Putamen (tissue), 1 donor: Measurements from ENCODE around the gene TJP2.

Experiments used
- DNase-seq: peaks from one replicate; pipeline ENCODE4 v3.0.0-alpha.2; 2016; ENCODE audit warnings: low spot score

The TJP2 gene

DNA sequence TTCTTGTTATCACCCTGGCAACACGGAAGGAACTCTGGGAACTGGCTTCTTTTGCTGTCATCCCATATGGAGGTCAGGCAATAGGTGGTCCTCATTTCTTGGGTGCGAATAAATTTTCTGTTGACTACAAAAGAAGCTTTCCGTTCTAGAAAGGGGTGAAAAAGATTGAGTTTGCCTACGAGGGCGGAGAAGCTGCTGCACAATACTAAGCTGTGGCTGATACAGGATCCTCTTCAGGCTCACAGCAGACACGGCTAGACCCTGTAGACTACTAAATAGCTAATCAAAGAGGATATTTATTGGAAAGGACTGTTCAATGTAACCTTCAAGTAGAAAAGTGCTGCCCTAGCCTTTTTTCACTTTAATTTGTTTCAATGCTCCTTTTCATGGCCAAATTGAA lies 58.1 kb downstream of the TJP2 start:
- no peak for DNase-seq

- no peak for DNase-seq
Observed at GRCh38 chr9:69234683-69235082, 60.6 kb downstream of the TJP2 start.

GRCh38 chr9:69236188-69236587 lies 62.1 kb downstream of the TJP2 start:
- DNase-seq: no peak

- DNase-seq: peak; percentile 33
Observed at GRCh38 chr9:69237702-69238295, 63.7 kb downstream of the TJP2 start.

DNA sequence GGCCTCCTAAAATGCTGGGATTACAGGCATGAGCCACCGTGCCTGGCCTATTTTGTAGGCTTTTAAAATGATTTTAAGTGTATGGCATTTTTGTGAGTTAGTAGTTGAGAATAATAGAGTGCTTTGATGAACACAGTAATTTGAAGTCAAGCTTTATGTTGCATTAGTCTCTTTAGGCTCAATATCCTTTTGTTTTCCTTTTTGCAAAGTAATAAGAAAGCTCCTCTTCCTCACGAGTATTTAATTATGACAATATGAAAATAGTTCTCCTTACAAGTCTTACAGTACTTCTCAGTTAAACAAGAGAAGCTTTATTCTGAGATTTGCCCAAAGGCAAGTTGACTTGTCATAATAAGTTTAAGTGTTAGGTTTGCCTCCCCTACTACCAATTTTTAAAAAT lies 69.0 kb downstream of the TJP2 start:
- no peak for DNase-seq

DNA sequence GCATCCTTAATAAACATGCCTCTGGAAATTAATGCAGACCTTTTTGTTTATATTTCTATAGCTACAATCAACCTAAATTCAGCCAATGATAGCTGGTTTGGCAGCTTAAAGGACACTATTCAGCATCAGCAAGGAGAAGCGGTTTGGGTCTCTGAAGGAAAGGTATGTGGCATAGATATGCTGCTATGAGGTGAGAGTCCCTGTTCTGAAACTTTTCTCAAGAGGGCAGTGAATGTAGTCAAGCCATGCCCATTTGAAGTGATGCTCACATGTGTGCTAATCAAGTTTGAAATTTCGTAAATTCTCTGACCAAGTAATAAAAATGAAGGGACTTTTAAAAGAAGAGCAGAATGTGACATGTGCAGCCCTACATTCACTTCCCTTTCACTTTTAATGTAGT lies 72.6 kb downstream of the TJP2 start:
- DNase-seq: no peak

GRCh38 chr9:69248005-69248404 lies 73.9 kb downstream of the TJP2 start:
- DNase-seq: no peak

DNA sequence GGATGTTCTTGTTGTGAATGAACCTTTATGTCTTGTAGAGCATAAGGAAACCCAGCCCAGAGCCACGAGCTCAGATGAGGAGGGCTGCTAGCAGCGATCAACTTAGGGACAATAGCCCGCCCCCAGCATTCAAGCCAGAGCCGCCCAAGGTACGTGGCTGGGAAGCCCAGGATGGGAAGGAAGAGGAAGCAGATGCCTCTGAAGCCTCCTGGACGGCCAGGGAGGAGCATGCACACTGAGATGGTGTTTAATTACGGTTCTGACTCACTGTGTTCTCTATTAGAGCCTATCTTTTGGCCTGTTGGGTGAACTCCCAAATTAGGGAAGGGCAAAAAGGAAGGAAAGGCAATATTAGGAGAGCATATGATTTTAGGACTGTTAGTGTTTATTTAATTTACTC lies 75.3 kb downstream of the TJP2 start:
- no peak for DNase-seq

GRCh38 chr9:69250681-69251080 lies 76.6 kb downstream of the TJP2 start:
- DNase-seq: no peak

- DNase-seq: no peak
Observed at GRCh38 chr9:69252436-69252835, 78.4 kb downstream of the TJP2 start.

DNA sequence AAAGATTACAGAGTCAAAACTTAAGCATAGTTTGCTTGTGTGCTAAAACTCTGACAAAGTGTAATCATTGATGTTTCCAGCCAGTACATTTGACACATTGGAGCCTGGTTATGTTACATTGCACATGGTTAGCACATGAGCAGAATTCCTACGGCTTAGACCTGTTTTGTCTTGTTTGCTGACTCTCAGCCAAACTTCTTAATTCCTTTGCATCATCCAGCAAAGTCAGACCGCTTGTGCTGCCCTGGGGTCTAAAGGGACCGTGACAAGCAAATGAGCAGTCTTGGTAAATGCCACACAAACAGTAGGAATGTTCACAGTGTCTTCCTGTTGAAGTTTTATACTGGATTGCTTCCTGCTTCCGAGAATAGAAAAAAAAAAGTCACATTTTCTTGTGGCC lies 79.0 kb downstream of the TJP2 start:
- DNase-seq: no peak

DNA sequence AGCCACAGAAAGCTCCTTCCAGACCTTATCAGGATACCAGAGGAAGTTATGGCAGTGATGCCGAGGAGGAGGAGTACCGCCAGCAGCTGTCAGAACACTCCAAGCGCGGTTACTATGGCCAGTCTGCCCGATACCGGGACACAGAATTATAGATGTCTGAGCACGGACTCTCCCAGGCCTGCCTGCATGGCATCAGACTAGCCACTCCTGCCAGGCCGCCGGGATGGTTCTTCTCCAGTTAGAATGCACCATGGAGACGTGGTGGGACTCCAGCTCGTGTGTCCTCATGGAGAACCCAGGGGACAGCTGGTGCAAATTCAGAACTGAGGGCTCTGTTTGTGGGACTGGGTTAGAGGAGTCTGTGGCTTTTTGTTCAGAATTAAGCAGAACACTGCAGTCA lies 80.1 kb downstream of the TJP2 start:
- peak; percentile 62 for DNase-seq

GRCh38 chr9:69255591-69255990 lies 81.5 kb downstream of the TJP2 start:
- no peak for DNase-seq

DNA sequence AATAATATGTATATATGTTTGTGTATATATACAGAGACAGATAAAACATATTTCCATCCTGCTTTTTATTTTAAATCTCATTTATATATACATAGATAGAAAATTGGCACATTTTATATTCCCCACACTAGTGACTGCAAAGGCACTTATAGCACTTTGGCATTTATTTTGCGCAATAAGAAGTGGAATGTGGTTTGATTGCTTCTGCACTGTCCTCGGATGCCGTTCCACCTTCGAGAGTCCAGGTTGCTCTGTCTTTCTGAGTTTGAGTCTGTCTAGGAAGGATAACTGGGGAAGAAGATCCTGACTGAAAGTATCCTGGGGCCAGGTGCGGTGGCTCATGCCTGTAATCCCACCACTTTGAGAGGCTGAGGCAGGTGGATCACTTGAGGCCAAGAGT lies 84.5 kb downstream of the TJP2 start:
- DNase-seq: no peak

DNA sequence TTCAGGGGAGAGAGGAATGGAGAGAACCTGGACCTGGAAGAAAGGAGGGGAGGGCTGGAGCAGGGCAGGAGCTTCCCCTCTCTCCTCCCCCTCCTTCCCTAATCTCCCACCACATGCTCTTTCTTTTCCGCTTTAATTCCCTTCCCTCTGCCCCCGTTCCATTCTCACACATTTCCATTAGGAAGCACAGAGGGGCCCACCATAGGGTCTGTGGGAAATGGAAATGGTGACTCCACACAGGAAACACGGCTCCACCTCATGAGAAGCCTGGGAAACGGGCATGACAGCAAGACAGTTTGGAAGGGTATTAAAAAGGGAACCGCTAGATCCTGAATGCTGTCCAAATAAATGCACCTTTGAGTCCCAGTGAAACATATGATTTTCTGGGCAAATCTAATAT lies 86.1 kb downstream of the TJP2 start:
- no peak for DNase-seq

- no peak for DNase-seq
Observed at GRCh38 chr9:69261636-69262035, 87.6 kb downstream of the TJP2 start.

DNA sequence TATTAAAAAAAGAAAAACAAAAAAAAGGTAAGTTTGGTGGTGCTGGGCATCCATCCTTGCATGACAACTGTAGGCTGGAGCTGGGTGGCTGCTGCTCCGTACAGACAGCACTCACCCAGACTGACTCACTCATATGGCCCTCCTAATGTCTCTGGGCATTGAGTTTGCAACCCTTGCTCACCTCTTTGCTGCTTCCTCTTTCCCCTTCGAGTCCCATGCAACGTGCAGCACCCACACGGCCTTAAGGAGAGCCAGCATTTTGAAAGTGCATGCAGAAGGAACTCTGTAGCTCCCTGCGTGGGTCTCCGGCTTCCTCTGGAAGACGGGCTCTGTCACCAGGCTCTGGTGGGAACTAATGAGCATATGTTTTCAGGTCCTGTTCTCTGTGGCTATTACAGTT lies 90.4 kb downstream of the TJP2 start:
- DNase-seq: no peak

GRCh38 chr9:69265891-69266290 lies 91.8 kb downstream of the TJP2 start:
- DNase-seq: no peak

DNA sequence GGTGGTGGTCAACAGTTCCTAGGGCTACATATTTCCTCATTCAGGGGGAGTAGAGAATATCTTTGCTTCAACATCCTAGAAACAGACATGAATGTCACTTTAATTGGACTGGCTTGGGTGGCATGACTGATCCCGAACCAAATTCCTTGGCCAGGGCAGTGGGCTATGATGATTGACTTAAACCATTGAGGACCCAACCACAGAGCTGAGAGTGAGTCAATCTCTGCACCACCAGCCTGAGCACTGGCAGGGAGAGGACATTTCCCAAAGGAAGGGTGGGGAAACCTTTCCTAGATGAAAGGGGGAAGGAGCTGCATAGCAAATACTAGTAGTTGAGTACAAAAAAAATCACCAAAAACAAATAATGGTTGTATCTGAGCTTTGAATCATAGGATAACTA lies 98.1 kb downstream of the TJP2 start:
- no peak for DNase-seq

GRCh38 chr9:69273161-69273560 lies 99.1 kb downstream of the TJP2 start:
- DNase-seq: peak; percentile 52

DNA sequence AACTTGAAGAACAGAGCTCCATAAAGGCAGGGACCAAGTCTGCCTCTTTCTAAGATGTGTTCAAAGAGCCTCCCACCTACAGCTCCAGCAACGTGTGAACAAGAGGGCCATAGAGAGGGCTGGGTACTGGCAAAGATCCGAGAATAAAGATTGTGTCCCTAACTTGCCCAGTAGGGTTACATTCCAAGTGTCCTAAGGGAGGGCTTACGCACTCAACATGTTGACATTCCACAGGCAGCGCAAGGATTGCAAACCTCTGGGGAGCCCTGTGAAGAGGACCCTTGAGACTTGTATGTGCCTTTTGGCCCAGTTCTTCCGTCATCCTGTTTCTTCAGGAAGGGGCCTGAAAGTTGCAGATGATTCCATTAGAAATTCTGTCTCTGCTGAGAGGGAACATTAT lies 102.7 kb downstream of the TJP2 start:
- no peak for DNase-seq

DNA sequence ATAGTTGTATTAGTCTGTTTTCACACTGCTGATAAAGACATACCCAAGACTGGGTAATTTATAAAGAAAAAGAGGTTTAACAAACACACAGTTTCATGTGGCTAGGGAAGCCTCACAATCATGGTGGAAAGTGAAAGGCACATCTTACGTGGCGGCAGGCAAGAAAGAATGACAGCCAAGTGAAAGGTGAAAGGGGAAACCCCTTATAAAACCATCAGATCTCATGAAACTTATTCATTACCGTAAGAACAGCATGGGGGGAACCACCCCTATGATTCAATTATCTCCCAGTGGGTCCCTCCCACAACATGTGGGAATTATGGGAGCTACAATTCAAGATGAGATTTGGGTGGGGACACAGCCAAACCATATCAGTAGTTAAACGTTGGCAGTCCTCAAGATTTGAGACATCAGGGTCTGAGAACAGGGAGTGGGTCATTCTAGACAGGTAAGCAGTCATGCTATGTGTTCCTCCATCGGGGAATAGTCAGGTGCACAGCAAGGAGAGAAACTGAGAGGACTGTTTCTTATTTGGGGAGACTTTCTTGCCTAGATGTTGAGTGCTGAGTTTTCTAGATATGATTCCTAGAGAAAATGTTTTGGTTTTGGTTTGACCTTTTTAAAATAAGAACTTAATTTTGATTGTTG lies 105.1 kb downstream of the TJP2 start:
- no peak for DNase-seq

DNA sequence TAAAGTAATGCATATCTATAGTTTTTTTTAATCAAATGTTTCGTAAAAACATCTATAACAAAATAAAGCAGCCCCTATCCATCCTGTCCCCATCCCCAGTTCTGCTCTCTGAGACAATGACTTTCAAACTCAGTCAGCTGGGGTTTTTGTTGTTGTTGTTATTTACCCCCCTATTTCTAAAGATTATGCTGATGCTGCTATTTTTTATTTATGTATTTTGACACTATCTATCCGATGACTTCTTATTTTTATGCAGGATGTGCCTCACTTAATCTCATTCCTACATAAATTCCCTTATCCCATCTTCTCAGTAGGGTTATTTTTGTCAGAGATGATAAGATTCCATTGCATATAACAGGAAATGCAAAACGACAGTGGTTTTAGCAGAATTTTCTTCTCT lies 105.7 kb downstream of the TJP2 start:
- no peak for DNase-seq

DNA sequence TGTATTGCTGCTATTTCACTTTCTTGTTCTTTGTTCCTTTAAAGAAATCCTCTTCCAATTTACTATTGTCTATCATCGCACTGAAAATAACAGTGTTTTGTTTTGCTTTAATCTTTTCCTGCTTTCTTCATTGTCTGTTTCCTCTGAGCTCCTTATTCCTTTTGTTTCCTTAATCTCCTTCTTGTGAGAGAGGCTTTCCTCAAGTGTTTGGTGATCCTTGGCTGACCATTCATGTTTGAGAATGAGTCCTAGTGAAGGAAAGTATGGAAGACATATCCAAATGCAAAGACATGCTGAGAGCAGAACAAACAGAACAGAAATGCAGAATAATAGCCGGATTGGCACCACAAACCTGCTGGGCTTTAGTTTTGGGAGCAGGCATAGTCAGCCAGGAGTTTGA lies 108.9 kb downstream of the TJP2 start:
- no peak for DNase-seq
